Endothelial cell of umbilical vein (primary cell): ENCODE data around the gene ROBO4. TPM values are rescaled to one million over a fixed set of nuclear protein-coding genes. Genes with fewer than 3 reads are reported as not detected.

Experiments used
- BruUV-seq: library from RNA; stranded (reverse); fragments of 400-500 nt; replicated peaks from 2 replicates; lab custom pipeline; 2021; lab: Mats Ljungman, UMichigan
- CTCF ChIA-PET: fragments of 300-600, 350-600 bp; sonication (Branson Sonifier 250); formaldehyde crosslinking; loops from one replicate; lab custom pipeline; 2021; ENCODE audit warnings: antibody characterized with exemption, inconsistent platforms; lab: Charles Lee
- POLR2A ChIA-PET: fragments of 300-600, 350-600 bp; sonication (Branson Sonifier 250); formaldehyde crosslinking; loops from one replicate; lab custom pipeline; 2021; ENCODE audit warnings: antibody characterized with exemption, inconsistent platforms; lab: Charles Lee
- DNase-seq: peaks from one replicate; pipeline ENCODE4 v3.0.0-alpha.2; 2011; ENCODE audit warnings: low read depth, low spot score
- FAIRE-seq: peaks from 2 replicates; lab custom pipeline; 2011; peaks lifted over from hg19 to GRCh38; lab: Jason Lieb, UNC
- H2AFZ ChIP-seq: 2 replicates; pipeline ENCODE4 v1.6.0; 2012; ENCODE audit warnings: low read depth, low read length, control low read depth, inconsistent platforms
- H3K27ac ChIP-seq: 2 replicates; pipeline ENCODE4 v1.5.1; 2011; ENCODE audit warnings: low read depth, mild to moderate bottlenecking, control low read depth, low read length, moderate library complexity; ENCODE audit not compliant: insufficient read depth
- H3K27me3 ChIP-seq, 2 experiments: 2 replicates each; pipeline versions ENCODE4 v1.6.0 to v1.6.1; 2011; ENCODE audit warnings: low read length in 2 of 2, mixed read lengths in 1 of 2; ENCODE audit not compliant: control insufficient read depth in 2 of 2, insufficient read depth in 2 of 2
- H3K36me3 ChIP-seq, 2 experiments: 2 replicates in 1 of 2; 3 replicates in 1 of 2; pipeline ENCODE4 v1.5.1; 2011; ENCODE audit warnings: low read length in 2 of 2, mild to moderate bottlenecking in 1 of 2, moderate library complexity in 1 of 2; ENCODE audit not compliant: control insufficient read depth in 2 of 2, insufficient read depth in 2 of 2; ENCODE audit errors: extremely low read depth in 1 of 2
- H3K4me1 ChIP-seq: 3 replicates; pipeline ENCODE4 v1.5.1; 2011; ENCODE audit warnings: mild to moderate bottlenecking, low read length; ENCODE audit not compliant: control insufficient read depth, insufficient read depth; ENCODE audit errors: extremely low read depth
- H3K4me2 ChIP-seq: 2 replicates; pipeline ENCODE4 v1.6.1; 2011; ENCODE audit warnings: low read length, control low read depth, mixed read lengths; ENCODE audit not compliant: insufficient read depth
- H3K4me3 ChIP-seq, 3 experiments: fragments of 200-600 bp in 1 of 3; sonication (generic), shearing (Covaris generic) in 1 of 3; replicated peaks in 1 of 3; 2 replicates each; pipeline ENCODE4 v1.5.1; 2011 to 2016; ENCODE audit warnings: control low read depth in 3 of 3, low read length in 3 of 3, mild to moderate bottlenecking in 2 of 3, inconsistent platforms in 1 of 3, low read depth in 1 of 3, moderate library complexity in 1 of 3; ENCODE audit not compliant: insufficient read depth in 1 of 3
- H3K79me2 ChIP-seq: 2 replicates; pipeline ENCODE4 v1.6.0; 2012; ENCODE audit warnings: low read length, inconsistent platforms; ENCODE audit not compliant: control insufficient read depth, insufficient read depth
- H3K9ac ChIP-seq: replicated peaks from 2 replicates; pipeline ENCODE3; 2011; ENCODE audit warnings: low read length, control low read depth; ENCODE audit not compliant: insufficient read depth; ENCODE audit errors: extremely low read depth
- H3K9me1 ChIP-seq: replicated peaks from 3 replicates; pipeline ENCODE4 v1.6.0; 2011; ENCODE audit warnings: mild to moderate bottlenecking, low read length; ENCODE audit not compliant: control insufficient read depth, insufficient read depth; ENCODE audit errors: extremely low read depth
- H3K9me3 ChIP-seq: replicated peaks from 2 replicates; pipeline ENCODE4 v1.5.1; 2012; ENCODE audit warnings: low read length, inconsistent platforms; ENCODE audit not compliant: control insufficient read depth, insufficient read depth
- H4K20me1 ChIP-seq: replicated peaks from 2 replicates; pipeline ENCODE3; 2011; ENCODE audit warnings: mild to moderate bottlenecking, low read length; ENCODE audit not compliant: control insufficient read depth, insufficient read depth; ENCODE audit errors: extremely low read depth
- FOS ChIP-seq: IDR thresholded peaks from 2 replicates; pipeline ENCODE4 v1.6.1; 2011; ENCODE audit warnings: mild to moderate bottlenecking, low read length, moderate library complexity, borderline replicate concordance; ENCODE audit not compliant: insufficient read depth
- GATA2 ChIP-seq: IDR thresholded peaks from 2 replicates; pipeline ENCODE4 v1.7.0; 2011; ENCODE audit warnings: low read depth, mild to moderate bottlenecking, moderate library complexity, mixed read lengths, low read length; ENCODE audit not compliant: insufficient read length, insufficient read depth
- JUN ChIP-seq: IDR thresholded peaks from 2 replicates; pipeline ENCODE4 v1.6.1; 2011; ENCODE audit warnings: borderline replicate concordance, low read depth; ENCODE audit not compliant: insufficient read length, insufficient read depth
- MAX ChIP-seq: IDR thresholded peaks from 2 replicates; pipeline ENCODE4 v1.6.1; 2011; ENCODE audit not compliant: insufficient read depth, insufficient read length
- POLR2A ChIP-seq: IDR thresholded peaks from 2 replicates; pipeline ENCODE4 v1.6.1; 2012; ENCODE audit warnings: low read depth, mild to moderate bottlenecking, control low read depth, low read length
- POLR2AphosphoS5 ChIP-seq: IDR thresholded peaks from 2 replicates; pipeline ENCODE4 v1.6.1; 2012; ENCODE audit warnings: low read depth, mild to moderate bottlenecking, control low read depth, low read length, moderate library complexity; ENCODE audit not compliant: insufficient read depth
- dilution Hi-C: fragments of 300-500 bp; cut with MboI; formaldehyde crosslinking; loops from one replicate; pipeline ENCODE4 v1.15.0; 2019; ENCODE audit warnings: low sequenced_read_pairs; ENCODE audit not compliant: extremely low pct_ligation_motif_present
- intact Hi-C: fragments of 100-400 bp; cut with micrococcal nuclease; formaldehyde crosslinking; loops from one replicate; pipeline ENCODE4 v1.10.0; 2022
- polyA plus RNA-seq, 4 experiments: library from polyadenylated mRNA; depleted of rRNA in 3 of 4; stranded (reverse) in 3 of 4; unstranded in 1 of 4; fragments of >200 nt; gene quantifications; 2 replicates each; pipeline versions ENCODE4 v1.2.1 to v1.2.3, GENCODE V29; 2011 to 2012; ENCODE audit warnings: missing spikeins in 1 of 4
- total RNA-seq: library from RNA; stranded (reverse); gene quantifications from 2 replicates; pipeline ENCODE4 v1.2.3, GENCODE V29; 2021

Gene ROBO4
- total and polyA plus RNA-seq, 2 donors (not counting 3 experiments of a cell fraction or from before 2014, with no cell fraction given) = 260 to 474 TPM

- Histone ChIP-seq H3K36me3 (peaks cover 77 to 81% of the 10 kb centered on the region in 2 experiments), H3K4me3 (no peak overlapping the region), H3K9me1 (no peaks in the 10 kb centered on the region), H2AFZ (no peak overlapping the region), H3K9ac (no peak overlapping the region), H3K9me3 (no peaks in the 10 kb centered on the region), H3K4me2 (peak overlapping the region; percentile 8), H3K27me3 (no peaks in the 10 kb centered on the region), H4K20me1 (no peaks in the 10 kb centered on the region), H3K4me1 (peaks cover 89% of the 10 kb centered on the region), H3K27ac (no peak overlapping the region), H3K79me2 (peaks cover 67% of the 10 kb centered on the region)
- FAIRE-seq = no peak
- intact Hi-C loops (loop anchor here (10.0 kb wide), 1 partner anchor 705 kb away; the partner anchor contains the start of gene STT3A), dilution Hi-C loops (no loop called here)
- ChIA-PET POLR2A (interaction anchor here (1.1 to 4.0 kb wide), 4 partner anchors 7 to 64 kb away, joined by 3 to 23 read pairs (median 14); partner anchors contain the start of gene ROBO4), CTCF (interaction anchor here (1.1 to 4.8 kb wide), 4 partner anchors 10 to 54 kb away, joined by 3 to 29 read pairs (median 13); partner anchors contain the start of gene ROBO4)
- TF ChIP-seq FOS (no peak), JUN (no peak), MAX (no peak), GATA2 (no peak), POLR2A (peak; percentile 75), POLR2AphosphoS5 (peak; percentile 53)
- no peak for DNase-seq
- BruUV-seq = no TSS peak
Observed at GRCh38 chr11:124889191-124890091, 8.2 kb downstream of the ROBO4 start.
